Panc1 (cell line): ENCODE data around the gene ZBTB37.

Experiments
- POLR2AphosphoS5 ChIP-seq: IDR thresholded peaks from 2 replicates; pipeline ENCODE4 v1.6.1; 2012; ENCODE audit warnings: mild to moderate bottlenecking, low read depth, low read length, moderate library complexity
- SIN3A ChIP-seq: IDR thresholded peaks from 2 replicates; pipeline ENCODE4 v1.6.1; 2012; ENCODE audit warnings: low read depth, mild to moderate bottlenecking, low read length, moderate library complexity, borderline replicate concordance; ENCODE audit not compliant: insufficient read depth
- TF ChIP-seq, protein P1 (sequence below): fragments of 450-650 bp; IDR thresholded peaks from 2 replicates; pipeline ENCODE4 v1.5.1; 2017; ENCODE audit warnings: mild to moderate bottlenecking
- TF ChIP-seq, protein P2 (sequence below), 2 experiments: IDR thresholded peaks; 2 replicates each; pipeline ENCODE4 v1.6.1; 2011 to 2012; ENCODE audit warnings: low read depth in 2 of 2, control low read depth in 1 of 2, low read length in 1 of 2, mild to moderate bottlenecking in 1 of 2, moderate library complexity in 1 of 2; ENCODE audit not compliant: insufficient read depth in 1 of 2

DNA sequence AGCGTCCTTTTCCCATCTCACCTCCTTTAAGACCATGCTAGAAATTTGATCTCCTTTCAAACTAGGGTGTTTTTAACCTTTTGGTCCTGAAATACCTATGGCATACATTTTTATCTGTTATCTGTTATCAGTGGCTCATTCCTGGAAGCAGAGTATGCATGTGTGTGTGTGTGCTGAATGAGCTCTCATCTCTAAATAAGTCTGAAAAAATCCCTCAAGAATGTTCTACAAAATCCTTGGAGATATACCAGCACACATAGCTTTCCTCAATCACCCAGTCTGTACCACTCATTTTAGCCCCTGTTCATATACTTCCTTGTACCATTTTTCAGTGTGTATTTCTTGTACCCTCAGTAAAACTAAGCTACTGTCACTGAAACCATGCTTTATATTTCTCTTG is 49.7 kb upstream of the ZBTB37 start:
- TF ChIP-seq, protein P1, sequence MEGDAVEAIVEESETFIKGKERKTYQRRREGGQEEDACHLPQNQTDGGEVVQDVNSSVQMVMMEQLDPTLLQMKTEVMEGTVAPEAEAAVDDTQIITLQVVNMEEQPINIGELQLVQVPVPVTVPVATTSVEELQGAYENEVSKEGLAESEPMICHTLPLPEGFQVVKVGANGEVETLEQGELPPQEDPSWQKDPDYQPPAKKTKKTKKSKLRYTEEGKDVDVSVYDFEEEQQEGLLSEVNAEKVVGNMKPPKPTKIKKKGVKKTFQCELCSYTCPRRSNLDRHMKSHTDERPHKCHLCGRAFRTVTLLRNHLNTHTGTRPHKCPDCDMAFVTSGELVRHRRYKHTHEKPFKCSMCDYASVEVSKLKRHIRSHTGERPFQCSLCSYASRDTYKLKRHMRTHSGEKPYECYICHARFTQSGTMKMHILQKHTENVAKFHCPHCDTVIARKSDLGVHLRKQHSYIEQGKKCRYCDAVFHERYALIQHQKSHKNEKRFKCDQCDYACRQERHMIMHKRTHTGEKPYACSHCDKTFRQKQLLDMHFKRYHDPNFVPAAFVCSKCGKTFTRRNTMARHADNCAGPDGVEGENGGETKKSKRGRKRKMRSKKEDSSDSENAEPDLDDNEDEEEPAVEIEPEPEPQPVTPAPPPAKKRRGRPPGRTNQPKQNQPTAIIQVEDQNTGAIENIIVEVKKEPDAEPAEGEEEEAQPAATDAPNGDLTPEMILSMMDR = no peak
- TF ChIP-seq POLR2AphosphoS5 (no peak), SIN3A (no peak)
- TF ChIP-seq, protein P2, sequence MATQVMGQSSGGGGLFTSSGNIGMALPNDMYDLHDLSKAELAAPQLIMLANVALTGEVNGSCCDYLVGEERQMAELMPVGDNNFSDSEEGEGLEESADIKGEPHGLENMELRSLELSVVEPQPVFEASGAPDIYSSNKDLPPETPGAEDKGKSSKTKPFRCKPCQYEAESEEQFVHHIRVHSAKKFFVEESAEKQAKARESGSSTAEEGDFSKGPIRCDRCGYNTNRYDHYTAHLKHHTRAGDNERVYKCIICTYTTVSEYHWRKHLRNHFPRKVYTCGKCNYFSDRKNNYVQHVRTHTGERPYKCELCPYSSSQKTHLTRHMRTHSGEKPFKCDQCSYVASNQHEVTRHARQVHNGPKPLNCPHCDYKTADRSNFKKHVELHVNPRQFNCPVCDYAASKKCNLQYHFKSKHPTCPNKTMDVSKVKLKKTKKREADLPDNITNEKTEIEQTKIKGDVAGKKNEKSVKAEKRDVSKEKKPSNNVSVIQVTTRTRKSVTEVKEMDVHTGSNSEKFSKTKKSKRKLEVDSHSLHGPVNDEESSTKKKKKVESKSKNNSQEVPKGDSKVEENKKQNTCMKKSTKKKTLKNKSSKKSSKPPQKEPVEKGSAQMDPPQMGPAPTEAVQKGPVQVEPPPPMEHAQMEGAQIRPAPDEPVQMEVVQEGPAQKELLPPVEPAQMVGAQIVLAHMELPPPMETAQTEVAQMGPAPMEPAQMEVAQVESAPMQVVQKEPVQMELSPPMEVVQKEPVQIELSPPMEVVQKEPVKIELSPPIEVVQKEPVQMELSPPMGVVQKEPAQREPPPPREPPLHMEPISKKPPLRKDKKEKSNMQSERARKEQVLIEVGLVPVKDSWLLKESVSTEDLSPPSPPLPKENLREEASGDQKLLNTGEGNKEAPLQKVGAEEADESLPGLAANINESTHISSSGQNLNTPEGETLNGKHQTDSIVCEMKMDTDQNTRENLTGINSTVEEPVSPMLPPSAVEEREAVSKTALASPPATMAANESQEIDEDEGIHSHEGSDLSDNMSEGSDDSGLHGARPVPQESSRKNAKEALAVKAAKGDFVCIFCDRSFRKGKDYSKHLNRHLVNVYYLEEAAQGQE (IDR thresholded peaks at IDR 0.05; ENCODE audit: insufficient read depth in 1 of 2, low read depth in 2 of 2, low read length in 1 of 2) = no peak
